Measurements from ENCODE around the gene NEK4.

The NEK4 gene

DNA sequence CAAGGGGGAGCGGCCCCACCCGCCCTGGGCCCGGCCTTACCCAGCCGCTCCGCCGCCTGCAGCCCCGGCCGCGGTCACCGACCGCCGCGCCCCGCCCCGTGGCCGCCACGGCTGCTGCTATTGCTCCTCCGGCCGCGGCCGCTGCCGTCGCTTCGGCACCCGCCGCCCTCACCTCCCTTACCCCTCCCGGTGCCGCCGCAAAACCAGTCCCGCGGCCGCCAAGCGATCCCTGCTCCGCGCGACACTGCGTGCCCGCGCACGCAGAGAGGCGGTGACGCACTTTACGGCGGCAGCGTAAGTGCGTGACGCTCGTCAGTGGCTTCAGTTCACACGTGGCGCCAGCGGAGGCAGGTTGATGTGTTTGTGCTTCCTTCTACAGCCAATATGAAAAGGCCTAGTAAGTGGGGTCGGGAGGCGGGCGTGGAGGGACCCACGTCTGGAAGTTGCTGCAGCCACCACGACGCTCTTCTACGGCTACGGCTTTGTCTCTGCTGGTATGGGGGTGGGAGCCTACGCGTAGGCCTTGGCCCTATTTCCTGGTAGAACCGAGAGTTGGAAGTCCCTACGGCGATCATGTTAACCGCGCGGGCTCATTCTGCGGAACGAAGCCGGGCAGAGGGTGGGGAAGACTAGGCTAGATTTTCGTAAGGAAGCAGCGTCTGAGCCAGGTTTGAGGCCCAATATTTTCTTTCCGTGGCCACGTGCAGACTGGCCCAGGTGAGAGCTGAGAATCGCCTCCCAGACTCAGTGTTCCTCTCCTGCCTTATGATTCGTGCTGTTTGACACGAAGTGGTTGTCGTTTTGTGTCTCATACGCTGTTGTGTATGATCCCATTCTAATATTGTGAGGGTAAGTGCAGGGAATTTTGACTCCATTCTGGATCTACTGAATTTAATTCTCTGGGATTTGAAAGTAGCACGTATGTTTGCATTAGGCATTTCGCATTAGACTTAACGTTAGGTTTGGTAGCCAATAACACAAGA lies 84.7 kb downstream of the NEK4 start, which contains the start of the genes GNL3 and PBRM1:
TSS of gene GNL3 (plus strand) at position 324 of the 983 bp plus-strand sequence. CDS start at position 385, 61 bp downstream.
TSS of gene PBRM1 (minus strand) at position 205 of the 983 bp plus-strand sequence.
- TF ChIP-seq EZH2phosphoT487 (IDR thresholded peaks at IDR 0.05; ENCODE audit: low read depth), result no peak
- TF ChIP-seq, protein P1, sequence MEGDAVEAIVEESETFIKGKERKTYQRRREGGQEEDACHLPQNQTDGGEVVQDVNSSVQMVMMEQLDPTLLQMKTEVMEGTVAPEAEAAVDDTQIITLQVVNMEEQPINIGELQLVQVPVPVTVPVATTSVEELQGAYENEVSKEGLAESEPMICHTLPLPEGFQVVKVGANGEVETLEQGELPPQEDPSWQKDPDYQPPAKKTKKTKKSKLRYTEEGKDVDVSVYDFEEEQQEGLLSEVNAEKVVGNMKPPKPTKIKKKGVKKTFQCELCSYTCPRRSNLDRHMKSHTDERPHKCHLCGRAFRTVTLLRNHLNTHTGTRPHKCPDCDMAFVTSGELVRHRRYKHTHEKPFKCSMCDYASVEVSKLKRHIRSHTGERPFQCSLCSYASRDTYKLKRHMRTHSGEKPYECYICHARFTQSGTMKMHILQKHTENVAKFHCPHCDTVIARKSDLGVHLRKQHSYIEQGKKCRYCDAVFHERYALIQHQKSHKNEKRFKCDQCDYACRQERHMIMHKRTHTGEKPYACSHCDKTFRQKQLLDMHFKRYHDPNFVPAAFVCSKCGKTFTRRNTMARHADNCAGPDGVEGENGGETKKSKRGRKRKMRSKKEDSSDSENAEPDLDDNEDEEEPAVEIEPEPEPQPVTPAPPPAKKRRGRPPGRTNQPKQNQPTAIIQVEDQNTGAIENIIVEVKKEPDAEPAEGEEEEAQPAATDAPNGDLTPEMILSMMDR (IDR thresholded peaks at IDR 0.05; ENCODE audit: low read depth, low read length), result no peak
- Histone ChIP-seq H3K36me3 (replicated peaks; ENCODE audit: low read depth, low read length) (peaks cover 52% of the 10 kb centered on the region), H3K4me3 (ENCODE audit: low read length) (peak within 1 kb of the TSS; percentile 90), H3K79me2 (ENCODE audit: low read length) (peaks cover 97% of the 10 kb centered on the region), H4K20me1 (ENCODE audit: insufficient read depth, low read length) (0 out of 2 replicates have a peak, but pooled peaks cover 7% of the 10 kb centered on the region), H2AFZ (ENCODE audit: low read depth, low read length) (peak within 1 kb of the TSS; percentile 12; the same call in 1 of the 2 replicates), H3K4me1 (ENCODE audit: low read length) (peaks cover 59% of the 10 kb centered on the region), H3K27me3 (ENCODE audit: low read depth, low read length) (no peaks in the 10 kb centered on the region), H3K27ac (ENCODE audit: low read length) (peak within 1 kb of the TSS; percentile 80), H3K9ac (ENCODE audit: low read length) (peak within 1 kb of the TSS; percentile 97), H3K4me2 (ENCODE audit: low read length) (peak within 1 kb of the TSS; percentile 85), H3K9me3 (ENCODE audit: insufficient read depth, low read length) (no peaks in the 10 kb centered on the region)

GRCh38 chr3:52685285-52685708 lies 85.4 kb downstream of the NEK4 start:
- H2AFZ ChIP-seq (ENCODE audit: low read depth, low read length), result peak overlapping the region; percentile 12; the same call in 1 of the 2 replicates
- H3K27me3 ChIP-seq (ENCODE audit: low read depth, low read length), result no peaks in the 10 kb centered on the region
- peaks cover 63% of the 10 kb centered on the region for H3K4me1 ChIP-seq (ENCODE audit: low read length)
- H3K4me2 ChIP-seq (ENCODE audit: low read length), result peak overlapping the region; percentile 85
- 0 out of 2 replicates have a peak, but pooled peaks cover 3% of the 10 kb centered on the region for H4K20me1 ChIP-seq (ENCODE audit: insufficient read depth, low read length)
- H3K4me3 ChIP-seq (ENCODE audit: low read length), result peak overlapping the region; percentile 90
- H3K79me2 ChIP-seq (ENCODE audit: low read length), result peaks cover 97% of the 10 kb centered on the region
- H3K9ac ChIP-seq (ENCODE audit: low read length), result peak overlapping the region; percentile 97
- H3K27ac ChIP-seq (ENCODE audit: low read length), result peak overlapping the region; percentile 80
- TF ChIP-seq EZH2phosphoT487 (IDR thresholded peaks at IDR 0.05; ENCODE audit: low read depth), result no peak
- TF ChIP-seq, protein P1 (IDR thresholded peaks at IDR 0.05; ENCODE audit: low read depth, low read length), result no peak
- no peaks in the 10 kb centered on the region for H3K9me3 ChIP-seq (ENCODE audit: insufficient read depth, low read length)
- H3K36me3 ChIP-seq (replicated peaks; ENCODE audit: low read depth, low read length), result peaks cover 46% of the 10 kb centered on the region

- Histone ChIP-seq H2AFZ (ENCODE audit: low read depth, low read length) (no peak overlapping the region), H3K4me1 (ENCODE audit: low read length) (peaks cover 56% of the 10 kb centered on the region), H3K4me2 (ENCODE audit: low read length) (peak overlapping the region; percentile 85), H3K79me2 (ENCODE audit: low read length) (peaks cover 94% of the 10 kb centered on the region), H4K20me1 (ENCODE audit: insufficient read depth, low read length) (0 out of 2 replicates have a peak, but pooled peaks cover 3% of the 10 kb centered on the region), H3K27me3 (ENCODE audit: low read depth, low read length) (no peaks in the 10 kb centered on the region), H3K9ac (ENCODE audit: low read length) (peak overlapping the region; percentile 88), H3K36me3 (replicated peaks; ENCODE audit: low read depth, low read length) (peaks cover 47% of the 10 kb centered on the region), H3K9me3 (ENCODE audit: insufficient read depth, low read length) (no peaks in the 10 kb centered on the region), H3K27ac (ENCODE audit: low read length) (peak overlapping the region; percentile 80; the same call in 1 of the 2 replicates), H3K4me3 (ENCODE audit: low read length) (peak overlapping the region; percentile 78)
- TF ChIP-seq, protein P1 (IDR thresholded peaks at IDR 0.05; ENCODE audit: low read depth, low read length), result no peak
- TF ChIP-seq EZH2phosphoT487 (IDR thresholded peaks at IDR 0.05; ENCODE audit: low read depth), result no peak
Observed at GRCh38 chr3:52684184-52684583, 86.6 kb downstream of the NEK4 start.

DNA sequence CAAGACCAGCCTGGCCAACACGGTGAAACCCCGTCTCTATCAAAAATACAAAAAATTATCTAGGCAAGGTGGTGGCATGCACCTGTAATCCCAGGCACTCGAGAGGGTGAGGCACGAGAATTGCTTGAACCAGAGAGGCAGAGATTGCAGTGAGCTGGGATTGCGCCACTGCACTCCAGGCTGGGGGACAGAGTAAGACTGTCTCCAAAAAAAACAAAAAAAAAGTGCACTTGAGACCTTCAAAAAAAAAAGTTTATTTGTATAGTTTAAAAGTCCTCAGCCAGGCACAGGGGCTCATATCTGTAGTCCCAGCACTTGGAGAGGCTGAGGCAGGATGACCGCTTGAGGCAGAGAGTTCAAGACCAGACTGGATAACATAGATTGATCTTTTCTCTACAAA lies 87.1 kb downstream of the NEK4 start:
- no peak overlapping the region for H3K4me2 ChIP-seq (ENCODE audit: low read length)
- H3K27me3 ChIP-seq (ENCODE audit: low read depth, low read length), result no peaks in the 10 kb centered on the region
- peaks cover 47% of the 10 kb centered on the region for H3K36me3 ChIP-seq (replicated peaks; ENCODE audit: low read depth, low read length)
- no peaks in the 10 kb centered on the region for H3K9me3 ChIP-seq (ENCODE audit: insufficient read depth, low read length)
- no peak overlapping the region for H3K9ac ChIP-seq (ENCODE audit: low read length)
- H4K20me1 ChIP-seq (ENCODE audit: insufficient read depth, low read length), result 0 out of 2 replicates have a peak, but pooled peaks cover 3% of the 10 kb centered on the region
- H3K4me1 ChIP-seq (ENCODE audit: low read length), result peaks cover 51% of the 10 kb centered on the region
- TF ChIP-seq, protein P1 (IDR thresholded peaks at IDR 0.05; ENCODE audit: low read depth, low read length), result no peak
- no peak for TF ChIP-seq EZH2phosphoT487 (IDR thresholded peaks at IDR 0.05; ENCODE audit: low read depth)
- H3K4me3 ChIP-seq (ENCODE audit: low read length), result no peak overlapping the region
- H3K79me2 ChIP-seq (ENCODE audit: low read length), result peaks cover 88% of the 10 kb centered on the region
- H2AFZ ChIP-seq (ENCODE audit: low read depth, low read length), result no peak overlapping the region
- no peak overlapping the region for H3K27ac ChIP-seq (ENCODE audit: low read length)
